H1 (cell line): Measurements from ENCODE around the gene BRAT1.

Experiments used
- CEBPB ChIP-seq: IDR thresholded peaks from 2 replicates; pipeline ENCODE4 v1.6.1; 2012; ENCODE audit warnings: low read depth, low read length
- EGR1 ChIP-seq: IDR thresholded peaks from 2 replicates; pipeline ENCODE4 v1.6.1; 2011; ENCODE audit warnings: low read depth, low read length, borderline replicate concordance
- EP300 ChIP-seq, 2 experiments: IDR thresholded peaks; 1 replicate in 1 of 2; 2 replicates in 1 of 2; pipeline ENCODE4 v1.6.1; 2011 to 2012; ENCODE audit warnings: low read depth in 2 of 2, low read length in 2 of 2, mild to moderate bottlenecking in 2 of 2, borderline replicate concordance in 1 of 2, inconsistent platforms in 1 of 2, moderate library complexity in 1 of 2
- GABPA ChIP-seq: IDR thresholded peaks from 2 replicates; pipeline ENCODE4 v1.6.1; 2011; ENCODE audit warnings: mild to moderate bottlenecking, low read length, moderate library complexity, borderline replicate concordance; ENCODE audit not compliant: insufficient read depth
- POLR2A ChIP-seq, 2 experiments: IDR thresholded peaks; 1 replicate in 1 of 2; 2 replicates in 1 of 2; pipeline ENCODE4 v1.6.1; 2011; ENCODE audit warnings: low read depth in 2 of 2, low read length in 2 of 2, mild to moderate bottlenecking in 2 of 2; ENCODE audit errors: control extremely low read depth in 1 of 2
- POLR2AphosphoS5 ChIP-seq: IDR thresholded peaks from 2 replicates; pipeline ENCODE4 v1.6.1; 2011; ENCODE audit warnings: low read depth, low read length
- SAP30 ChIP-seq: fragments of 300-600 bp; sonication (generic); IDR thresholded peaks from 2 replicates; pipeline ENCODE4 v1.7.1; 2012; ENCODE audit warnings: low read length, moderate library complexity, mild to moderate bottlenecking, inconsistent platforms; ENCODE audit not compliant: insufficient read depth, insufficient replicate concordance
- TCF12 ChIP-seq: IDR thresholded peaks from 2 replicates; pipeline ENCODE4 v1.6.1; 2011; ENCODE audit warnings: low read depth, mild to moderate bottlenecking, low read length
- ZNF274 ChIP-seq: IDR thresholded peaks from 2 replicates; pipeline ENCODE4 v1.7.0; 2012; ENCODE audit warnings: low read length, borderline replicate concordance; ENCODE audit errors: extremely low read depth
- TF ChIP-seq, protein P1 (sequence below), 3 experiments: IDR thresholded peaks; 1 replicate in 2 of 3; 2 replicates in 1 of 3; pipeline versions ENCODE4 v1.5.1 to v1.6.1; 2011; ENCODE audit warnings: low read length in 3 of 3, mild to moderate bottlenecking in 3 of 3, inconsistent platforms in 2 of 3, low read depth in 1 of 3, moderate library complexity in 1 of 3; ENCODE audit not compliant: insufficient read depth in 1 of 3; ENCODE audit errors: control extremely low read depth in 1 of 3
- TF ChIP-seq, protein P2 (sequence below): fragments of 300-600 bp; sonication (generic); IDR thresholded peaks from 2 replicates; pipeline ENCODE4 v1.7.1; 2012; ENCODE audit warnings: low read length, moderate library complexity, mild to moderate bottlenecking, inconsistent platforms; ENCODE audit not compliant: insufficient replicate concordance
- TF ChIP-seq, protein P3 (sequence below): IDR thresholded peaks from 2 replicates; pipeline ENCODE4 v1.6.1; 2012; ENCODE audit warnings: inconsistent platforms
- TF ChIP-seq, protein P4 (sequence below): IDR thresholded peaks from 2 replicates; pipeline ENCODE4 v1.6.1; 2012; ENCODE audit warnings: inconsistent platforms

DNA sequence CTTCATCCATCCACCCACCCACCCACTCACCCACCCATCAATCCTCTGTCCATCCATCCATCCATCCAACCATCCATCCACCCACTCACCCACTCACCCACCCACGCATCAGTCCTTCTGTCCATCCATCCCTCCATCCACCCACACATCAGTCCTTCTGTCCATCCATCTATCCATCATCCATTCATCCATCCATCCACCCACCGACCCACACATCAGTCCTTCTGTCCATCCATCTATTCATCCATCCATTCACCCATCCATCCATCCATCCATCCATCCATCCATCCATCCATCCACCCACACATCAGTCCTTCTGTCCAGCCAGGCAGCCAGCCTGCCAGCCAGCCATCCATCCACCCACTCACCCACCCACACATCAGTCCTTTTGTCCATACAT is 63.3 kb downstream of the BRAT1 start:
- TF ChIP-seq, protein P1, sequence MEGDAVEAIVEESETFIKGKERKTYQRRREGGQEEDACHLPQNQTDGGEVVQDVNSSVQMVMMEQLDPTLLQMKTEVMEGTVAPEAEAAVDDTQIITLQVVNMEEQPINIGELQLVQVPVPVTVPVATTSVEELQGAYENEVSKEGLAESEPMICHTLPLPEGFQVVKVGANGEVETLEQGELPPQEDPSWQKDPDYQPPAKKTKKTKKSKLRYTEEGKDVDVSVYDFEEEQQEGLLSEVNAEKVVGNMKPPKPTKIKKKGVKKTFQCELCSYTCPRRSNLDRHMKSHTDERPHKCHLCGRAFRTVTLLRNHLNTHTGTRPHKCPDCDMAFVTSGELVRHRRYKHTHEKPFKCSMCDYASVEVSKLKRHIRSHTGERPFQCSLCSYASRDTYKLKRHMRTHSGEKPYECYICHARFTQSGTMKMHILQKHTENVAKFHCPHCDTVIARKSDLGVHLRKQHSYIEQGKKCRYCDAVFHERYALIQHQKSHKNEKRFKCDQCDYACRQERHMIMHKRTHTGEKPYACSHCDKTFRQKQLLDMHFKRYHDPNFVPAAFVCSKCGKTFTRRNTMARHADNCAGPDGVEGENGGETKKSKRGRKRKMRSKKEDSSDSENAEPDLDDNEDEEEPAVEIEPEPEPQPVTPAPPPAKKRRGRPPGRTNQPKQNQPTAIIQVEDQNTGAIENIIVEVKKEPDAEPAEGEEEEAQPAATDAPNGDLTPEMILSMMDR (IDR thresholded peaks at IDR 0.05; ENCODE audit: control extremely low read depth in 1 of 3, insufficient read depth in 1 of 3, low read depth in 1 of 3, low read length in 3 of 3): no peak
- TF ChIP-seq CEBPB (no peak), TCF12 (no peak), ZNF274 (no peak), GABPA (no peak), EP300 (IDR thresholded peaks at IDR 0.05; ENCODE audit: borderline replicate concordance in 1 of 2, low read depth in 2 of 2, low read length in 2 of 2) (no peak), POLR2A (IDR thresholded peaks at IDR 0.05; ENCODE audit: control extremely low read depth in 1 of 2, low read depth in 2 of 2, low read length in 2 of 2) (no peak), POLR2AphosphoS5 (no peak), EGR1 (no peak), SAP30 (no peak)
- TF ChIP-seq, protein P2, sequence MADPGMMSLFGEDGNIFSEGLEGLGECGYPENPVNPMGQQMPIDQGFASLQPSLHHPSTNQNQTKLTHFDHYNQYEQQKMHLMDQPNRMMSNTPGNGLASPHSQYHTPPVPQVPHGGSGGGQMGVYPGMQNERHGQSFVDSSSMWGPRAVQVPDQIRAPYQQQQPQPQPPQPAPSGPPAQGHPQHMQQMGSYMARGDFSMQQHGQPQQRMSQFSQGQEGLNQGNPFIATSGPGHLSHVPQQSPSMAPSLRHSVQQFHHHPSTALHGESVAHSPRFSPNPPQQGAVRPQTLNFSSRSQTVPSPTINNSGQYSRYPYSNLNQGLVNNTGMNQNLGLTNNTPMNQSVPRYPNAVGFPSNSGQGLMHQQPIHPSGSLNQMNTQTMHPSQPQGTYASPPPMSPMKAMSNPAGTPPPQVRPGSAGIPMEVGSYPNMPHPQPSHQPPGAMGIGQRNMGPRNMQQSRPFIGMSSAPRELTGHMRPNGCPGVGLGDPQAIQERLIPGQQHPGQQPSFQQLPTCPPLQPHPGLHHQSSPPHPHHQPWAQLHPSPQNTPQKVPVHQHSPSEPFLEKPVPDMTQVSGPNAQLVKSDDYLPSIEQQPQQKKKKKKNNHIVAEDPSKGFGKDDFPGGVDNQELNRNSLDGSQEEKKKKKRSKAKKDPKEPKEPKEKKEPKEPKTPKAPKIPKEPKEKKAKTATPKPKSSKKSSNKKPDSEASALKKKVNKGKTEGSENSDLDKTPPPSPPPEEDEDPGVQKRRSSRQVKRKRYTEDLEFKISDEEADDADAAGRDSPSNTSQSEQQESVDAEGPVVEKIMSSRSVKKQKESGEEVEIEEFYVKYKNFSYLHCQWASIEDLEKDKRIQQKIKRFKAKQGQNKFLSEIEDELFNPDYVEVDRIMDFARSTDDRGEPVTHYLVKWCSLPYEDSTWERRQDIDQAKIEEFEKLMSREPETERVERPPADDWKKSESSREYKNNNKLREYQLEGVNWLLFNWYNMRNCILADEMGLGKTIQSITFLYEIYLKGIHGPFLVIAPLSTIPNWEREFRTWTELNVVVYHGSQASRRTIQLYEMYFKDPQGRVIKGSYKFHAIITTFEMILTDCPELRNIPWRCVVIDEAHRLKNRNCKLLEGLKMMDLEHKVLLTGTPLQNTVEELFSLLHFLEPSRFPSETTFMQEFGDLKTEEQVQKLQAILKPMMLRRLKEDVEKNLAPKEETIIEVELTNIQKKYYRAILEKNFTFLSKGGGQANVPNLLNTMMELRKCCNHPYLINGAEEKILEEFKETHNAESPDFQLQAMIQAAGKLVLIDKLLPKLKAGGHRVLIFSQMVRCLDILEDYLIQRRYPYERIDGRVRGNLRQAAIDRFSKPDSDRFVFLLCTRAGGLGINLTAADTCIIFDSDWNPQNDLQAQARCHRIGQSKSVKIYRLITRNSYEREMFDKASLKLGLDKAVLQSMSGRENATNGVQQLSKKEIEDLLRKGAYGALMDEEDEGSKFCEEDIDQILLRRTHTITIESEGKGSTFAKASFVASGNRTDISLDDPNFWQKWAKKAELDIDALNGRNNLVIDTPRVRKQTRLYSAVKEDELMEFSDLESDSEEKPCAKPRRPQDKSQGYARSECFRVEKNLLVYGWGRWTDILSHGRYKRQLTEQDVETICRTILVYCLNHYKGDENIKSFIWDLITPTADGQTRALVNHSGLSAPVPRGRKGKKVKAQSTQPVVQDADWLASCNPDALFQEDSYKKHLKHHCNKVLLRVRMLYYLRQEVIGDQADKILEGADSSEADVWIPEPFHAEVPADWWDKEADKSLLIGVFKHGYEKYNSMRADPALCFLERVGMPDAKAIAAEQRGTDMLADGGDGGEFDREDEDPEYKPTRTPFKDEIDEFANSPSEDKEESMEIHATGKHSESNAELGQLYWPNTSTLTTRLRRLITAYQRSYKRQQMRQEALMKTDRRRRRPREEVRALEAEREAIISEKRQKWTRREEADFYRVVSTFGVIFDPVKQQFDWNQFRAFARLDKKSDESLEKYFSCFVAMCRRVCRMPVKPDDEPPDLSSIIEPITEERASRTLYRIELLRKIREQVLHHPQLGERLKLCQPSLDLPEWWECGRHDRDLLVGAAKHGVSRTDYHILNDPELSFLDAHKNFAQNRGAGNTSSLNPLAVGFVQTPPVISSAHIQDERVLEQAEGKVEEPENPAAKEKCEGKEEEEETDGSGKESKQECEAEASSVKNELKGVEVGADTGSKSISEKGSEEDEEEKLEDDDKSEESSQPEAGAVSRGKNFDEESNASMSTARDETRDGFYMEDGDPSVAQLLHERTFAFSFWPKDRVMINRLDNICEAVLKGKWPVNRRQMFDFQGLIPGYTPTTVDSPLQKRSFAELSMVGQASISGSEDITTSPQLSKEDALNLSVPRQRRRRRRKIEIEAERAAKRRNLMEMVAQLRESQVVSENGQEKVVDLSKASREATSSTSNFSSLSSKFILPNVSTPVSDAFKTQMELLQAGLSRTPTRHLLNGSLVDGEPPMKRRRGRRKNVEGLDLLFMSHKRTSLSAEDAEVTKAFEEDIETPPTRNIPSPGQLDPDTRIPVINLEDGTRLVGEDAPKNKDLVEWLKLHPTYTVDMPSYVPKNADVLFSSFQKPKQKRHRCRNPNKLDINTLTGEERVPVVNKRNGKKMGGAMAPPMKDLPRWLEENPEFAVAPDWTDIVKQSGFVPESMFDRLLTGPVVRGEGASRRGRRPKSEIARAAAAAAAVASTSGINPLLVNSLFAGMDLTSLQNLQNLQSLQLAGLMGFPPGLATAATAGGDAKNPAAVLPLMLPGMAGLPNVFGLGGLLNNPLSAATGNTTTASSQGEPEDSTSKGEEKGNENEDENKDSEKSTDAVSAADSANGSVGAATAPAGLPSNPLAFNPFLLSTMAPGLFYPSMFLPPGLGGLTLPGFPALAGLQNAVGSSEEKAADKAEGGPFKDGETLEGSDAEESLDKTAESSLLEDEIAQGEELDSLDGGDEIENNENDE: no peak
- TF ChIP-seq, protein P3, sequence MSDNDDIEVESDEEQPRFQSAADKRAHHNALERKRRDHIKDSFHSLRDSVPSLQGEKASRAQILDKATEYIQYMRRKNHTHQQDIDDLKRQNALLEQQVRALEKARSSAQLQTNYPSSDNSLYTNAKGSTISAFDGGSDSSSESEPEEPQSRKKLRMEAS: no peak
- TF ChIP-seq, protein P4, sequence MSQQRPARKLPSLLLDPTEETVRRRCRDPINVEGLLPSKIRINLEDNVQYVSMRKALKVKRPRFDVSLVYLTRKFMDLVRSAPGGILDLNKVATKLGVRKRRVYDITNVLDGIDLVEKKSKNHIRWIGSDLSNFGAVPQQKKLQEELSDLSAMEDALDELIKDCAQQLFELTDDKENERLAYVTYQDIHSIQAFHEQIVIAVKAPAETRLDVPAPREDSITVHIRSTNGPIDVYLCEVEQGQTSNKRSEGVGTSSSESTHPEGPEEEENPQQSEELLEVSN: no peak
